Cardiac septum (tissue), 1 donor: ENCODE results near the gene ZRANB1. TPM values are rescaled to one million over a fixed set of nuclear protein-coding genes. Genes with fewer than 3 reads are reported as not detected.

Source experiments
- DNase-seq: peaks from one replicate; pipeline ENCODE4 v3.0.0-alpha.2; 2020; ENCODE audit warnings: low spot score
- intact Hi-C: fragments of 100-400 bp; cut with DNase I; formaldehyde crosslinking; loops from one replicate; pipeline ENCODE4 v1.14.0; 2022
- total RNA-seq: library from RNA; stranded (reverse); fragmentation: NEBNext Ultra II Directional; extraction: Animal tissue kit (Norgen Biotek cat#: 25700); gene quantifications from one replicate; pipeline ENCODE4 v1.2.1, GENCODE V29; 2021
- donor health status: DM: no; HTN: no; CAD: no.

Gene ZRANB1
- total RNA-seq, 1 donor from 2014 or later, result 25.7 TPM

DNA sequence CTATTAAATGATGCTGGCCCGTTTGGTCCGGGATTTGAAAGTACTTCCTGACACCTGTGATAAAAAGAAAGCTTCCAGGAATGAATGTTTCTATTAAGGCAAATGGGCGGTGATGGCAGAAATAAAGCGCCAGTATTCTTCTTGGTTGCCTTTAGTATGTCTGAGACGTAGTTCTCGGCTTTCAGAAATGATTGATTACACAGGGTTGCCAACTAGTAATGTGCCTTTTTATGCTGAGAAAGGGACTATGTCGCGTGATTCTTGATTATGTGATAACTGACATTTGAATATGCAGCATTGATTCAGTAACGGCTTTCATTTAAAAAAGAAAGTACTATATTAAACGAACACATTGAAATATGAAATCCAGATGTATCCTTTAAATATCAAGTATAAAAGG, 13.9 kb downstream of the ZRANB1 start:
- intact Hi-C loops, result no loop called here
- DNase-seq, result no peak

DNA sequence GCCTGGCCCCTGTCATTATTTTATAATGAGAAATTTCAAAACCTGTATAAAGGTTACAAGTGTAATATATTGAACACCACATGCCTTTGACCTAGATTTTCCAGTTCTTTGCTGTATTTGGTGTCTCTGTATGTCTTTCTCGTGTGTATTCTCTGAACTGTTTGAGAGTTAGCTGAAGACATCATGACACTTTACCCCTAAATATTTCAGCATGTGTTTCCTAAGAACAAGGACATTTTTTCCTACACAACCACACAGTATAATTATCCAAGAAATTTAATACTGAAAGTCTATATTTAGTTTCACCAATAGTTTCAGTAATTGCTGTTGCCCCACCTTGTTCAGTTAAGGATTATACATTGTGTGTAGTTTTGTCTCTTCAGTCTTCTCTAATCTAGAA, 14.8 kb downstream of the ZRANB1 start:
- DNase-seq, result no peak
- intact Hi-C loops, result no loop called here

DNA sequence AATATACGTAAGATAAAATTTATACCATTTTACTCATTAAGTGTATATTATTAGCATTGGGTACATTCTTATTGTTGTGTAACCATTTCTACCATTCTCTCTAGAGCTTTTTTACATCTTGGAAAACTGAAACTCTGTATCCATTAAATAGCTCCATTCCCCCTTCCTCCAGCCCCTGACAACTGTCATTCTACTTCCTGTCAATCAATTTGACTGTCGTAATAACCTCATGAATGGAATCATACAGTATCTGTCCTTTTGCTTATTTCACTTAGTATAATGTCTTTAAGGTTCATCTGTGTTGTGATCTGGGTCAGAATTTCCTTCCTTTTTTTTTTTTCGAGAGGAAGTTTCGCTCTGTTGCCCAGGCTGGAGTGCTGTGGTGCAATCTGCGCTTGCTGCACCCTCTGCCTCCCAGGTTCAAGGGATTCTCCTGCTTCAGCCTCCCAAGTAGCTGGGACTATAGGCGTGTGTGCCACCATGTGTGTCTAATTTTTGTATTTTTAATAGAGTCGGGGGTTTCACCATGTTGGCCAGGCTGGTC, 15.6 kb downstream of the ZRANB1 start:
- DNase-seq, result no peak
- intact Hi-C loops, result no loop called here

DNA sequence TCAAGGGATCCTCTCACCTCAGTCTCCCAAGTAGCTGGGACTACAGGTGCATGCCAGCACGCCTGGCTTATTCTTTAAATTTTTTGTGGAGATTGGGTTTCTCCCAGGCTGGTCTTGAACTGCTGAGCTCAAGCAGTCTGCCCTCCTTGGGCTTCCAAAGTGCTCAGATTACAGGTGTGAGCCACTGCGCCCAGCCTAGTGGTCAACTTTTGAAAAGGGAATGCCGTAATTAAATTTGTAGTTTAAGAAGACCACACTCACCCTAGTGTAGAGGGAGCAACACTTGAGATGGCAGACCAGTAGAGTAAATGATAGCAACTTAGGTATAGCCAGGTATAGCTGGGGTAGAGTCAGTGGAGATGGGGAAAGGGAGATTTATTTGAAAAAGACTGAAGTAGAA, 17.6 kb downstream of the ZRANB1 start:
- DNase-seq, result no peak
- intact Hi-C loops, result no loop called here

DNA sequence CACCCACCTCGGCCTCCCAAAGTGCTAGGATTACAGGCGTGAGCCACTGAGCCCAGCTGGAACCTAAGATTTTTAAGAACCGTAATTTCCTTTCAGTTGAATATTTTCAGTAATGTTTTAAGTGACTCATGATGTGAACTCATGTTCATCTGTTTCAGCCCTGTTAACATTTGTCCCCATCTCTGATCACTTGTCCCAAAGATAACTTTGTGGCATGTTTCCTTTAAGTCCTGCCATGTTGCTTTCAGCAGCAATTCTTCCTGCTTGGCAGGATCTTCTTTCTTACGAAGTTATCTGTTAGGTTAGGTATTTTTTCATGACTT, 19.3 kb downstream of the ZRANB1 start:
- no peak for DNase-seq
- intact Hi-C loops, result no loop called here

DNA sequence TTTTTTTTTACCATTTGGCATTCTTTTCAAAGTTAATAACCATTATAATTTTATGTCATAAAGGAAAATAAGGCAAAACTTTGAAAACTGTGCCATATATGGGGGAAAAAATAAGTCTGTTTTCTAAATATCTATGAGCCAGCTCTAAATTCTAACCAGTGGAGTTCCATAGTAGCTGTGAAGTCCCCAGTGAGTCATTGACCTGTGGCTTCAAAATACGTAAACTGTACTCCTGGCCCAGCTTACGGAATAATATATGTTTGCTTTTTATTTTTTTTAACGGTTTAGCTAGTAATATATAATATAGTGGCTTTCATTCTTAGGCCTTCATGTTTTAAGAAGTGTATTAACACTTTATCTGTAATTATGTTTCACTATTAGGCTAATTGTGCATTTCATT, 20.5 kb downstream of the ZRANB1 start:
- intact Hi-C loops, result no loop called here
- no peak for DNase-seq

DNA sequence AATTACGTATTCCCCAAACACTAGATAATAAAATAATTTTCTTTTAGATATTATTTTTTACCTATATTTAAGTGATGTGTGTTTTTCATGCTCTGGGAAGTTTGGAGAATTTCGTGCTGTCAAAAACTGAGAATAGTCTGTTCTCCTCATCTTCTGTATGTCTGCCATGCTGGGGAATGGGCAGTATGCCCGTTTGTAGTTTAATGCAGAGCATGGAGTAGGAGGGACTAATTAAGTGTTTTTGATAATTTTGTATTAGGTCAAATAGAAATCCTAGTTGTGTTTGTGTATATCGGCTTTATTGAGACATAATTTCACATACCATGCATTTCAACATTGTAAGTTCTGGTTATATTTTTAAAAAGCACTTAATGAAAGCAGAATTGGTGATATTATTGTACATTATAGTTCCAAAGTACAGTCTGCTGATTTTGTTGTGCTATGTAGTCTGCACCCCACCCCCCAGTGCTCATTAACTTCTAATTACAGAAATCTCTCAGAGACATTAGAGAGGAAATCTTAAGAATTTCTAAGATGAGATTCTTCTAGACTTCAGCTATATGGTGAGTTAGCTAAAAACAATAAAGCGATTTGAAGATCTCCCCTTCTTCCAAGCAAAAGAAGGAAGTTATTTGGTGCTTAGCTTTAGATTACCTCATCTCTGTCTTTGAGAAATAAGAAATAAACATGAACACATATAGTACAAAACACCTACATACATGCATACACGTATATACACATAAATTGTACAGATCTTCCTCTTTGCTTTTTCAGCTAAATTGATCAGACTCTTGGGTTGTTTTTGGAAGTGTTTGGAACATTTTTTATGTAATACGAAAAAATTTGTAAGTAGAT, 22.2 kb downstream of the ZRANB1 start:
- intact Hi-C loops, result no loop called here
- DNase-seq, result no peak

DNA sequence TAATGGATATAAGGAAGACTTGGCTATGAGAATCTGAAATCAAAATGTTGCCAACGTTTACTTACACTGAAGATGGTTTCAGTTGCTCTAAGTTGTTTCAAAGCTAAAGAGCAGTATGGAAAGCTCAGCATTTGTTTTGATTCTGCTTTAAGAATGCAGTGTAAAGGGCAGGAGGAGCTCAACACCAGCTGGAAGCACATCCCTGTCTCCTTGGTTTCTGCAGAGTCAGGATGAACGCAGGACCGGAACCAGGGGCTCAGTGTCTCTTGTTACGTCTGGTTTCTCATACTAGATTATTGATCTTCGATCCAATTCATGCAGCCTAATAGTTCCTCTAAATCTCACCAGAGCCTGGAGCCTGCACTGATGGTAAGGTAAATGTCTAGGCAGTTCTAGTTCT, 24.1 kb downstream of the ZRANB1 start:
- DNase-seq, result no peak
- intact Hi-C loops, result no loop called here

DNA sequence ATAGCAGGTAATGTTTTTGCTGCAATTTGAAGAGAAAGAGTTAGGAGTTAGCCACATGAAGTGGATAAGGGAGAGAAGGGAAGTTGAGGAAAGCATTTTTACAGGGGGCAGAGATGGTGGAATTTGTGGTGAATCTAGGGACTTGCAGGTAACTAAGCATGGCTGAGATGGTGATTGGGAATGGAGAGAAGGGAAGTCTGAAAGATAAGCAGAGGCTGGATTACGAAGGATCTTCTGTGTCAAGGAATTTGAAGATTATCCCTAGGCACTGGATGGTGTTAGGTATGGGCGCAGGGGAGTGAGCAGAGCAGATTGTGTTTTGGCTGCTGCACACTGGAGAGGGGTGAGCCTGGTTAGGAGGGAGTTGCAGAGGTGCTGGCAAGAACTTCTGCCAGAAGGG, 25.3 kb downstream of the ZRANB1 start:
- intact Hi-C loops, result no loop called here
- no peak for DNase-seq

DNA sequence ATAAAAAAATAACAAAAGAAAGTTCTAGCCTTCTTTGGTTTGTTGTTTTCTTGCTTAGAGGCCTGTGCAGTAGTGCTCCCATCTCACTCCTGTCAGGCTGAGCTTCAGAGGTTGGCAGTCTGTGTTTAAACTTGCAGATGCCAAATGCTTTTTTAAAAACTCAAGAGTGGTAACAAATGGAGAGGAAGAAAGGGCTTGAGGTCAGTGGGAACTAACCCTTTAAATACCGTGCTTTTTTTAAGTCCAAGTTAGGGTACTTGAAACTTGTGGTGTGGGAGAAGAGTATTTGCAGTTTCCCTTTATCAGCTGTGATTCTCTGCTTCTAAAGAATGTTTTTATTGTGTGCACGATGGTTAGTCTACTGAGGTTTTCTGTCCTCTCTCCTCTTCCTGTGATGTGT, 29.4 kb downstream of the ZRANB1 start:
- no peak for DNase-seq
- intact Hi-C loops, result no loop called here

DNA sequence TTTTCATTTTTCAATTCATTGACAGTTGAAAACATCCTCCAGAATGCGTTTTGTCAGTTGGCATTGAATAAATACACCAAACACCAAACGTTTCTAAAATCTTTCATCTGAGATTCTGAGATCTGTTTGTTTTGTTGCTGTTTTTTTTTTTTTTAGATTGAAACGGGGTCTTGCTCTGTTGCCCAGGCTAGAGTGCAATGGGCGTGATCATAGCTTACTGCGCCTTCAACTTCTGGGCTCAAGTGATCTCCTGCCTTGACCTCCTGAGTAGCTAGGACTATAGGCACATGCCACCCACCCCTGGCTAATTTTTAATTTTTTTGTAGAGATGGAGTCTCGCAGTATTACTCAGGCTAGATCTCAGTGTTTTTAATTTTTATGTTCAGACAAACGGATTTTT, 30.7 kb downstream of the ZRANB1 start:
- DNase-seq, result no peak
- intact Hi-C loops, result no loop called here

DNA sequence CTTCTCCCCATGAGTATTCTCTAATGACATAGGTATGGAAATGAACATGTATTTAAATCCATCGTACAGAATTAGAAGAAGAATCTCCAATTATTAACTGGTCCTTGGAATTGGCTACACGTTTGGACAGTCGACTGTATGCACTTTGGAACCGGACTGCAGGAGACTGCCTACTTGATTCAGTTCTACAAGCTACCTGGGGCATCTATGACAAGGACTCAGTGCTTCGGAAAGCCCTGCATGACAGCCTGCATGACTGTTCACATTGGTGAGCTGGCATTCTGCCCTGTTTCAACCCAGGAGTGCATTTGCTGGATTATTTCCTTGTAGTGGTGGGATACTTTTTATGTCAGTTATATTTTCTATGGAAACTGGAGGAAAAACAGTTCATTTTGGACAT, 32.2 kb downstream of the ZRANB1 start:
- no peak for DNase-seq
- intact Hi-C loops, result no loop called here

DNA sequence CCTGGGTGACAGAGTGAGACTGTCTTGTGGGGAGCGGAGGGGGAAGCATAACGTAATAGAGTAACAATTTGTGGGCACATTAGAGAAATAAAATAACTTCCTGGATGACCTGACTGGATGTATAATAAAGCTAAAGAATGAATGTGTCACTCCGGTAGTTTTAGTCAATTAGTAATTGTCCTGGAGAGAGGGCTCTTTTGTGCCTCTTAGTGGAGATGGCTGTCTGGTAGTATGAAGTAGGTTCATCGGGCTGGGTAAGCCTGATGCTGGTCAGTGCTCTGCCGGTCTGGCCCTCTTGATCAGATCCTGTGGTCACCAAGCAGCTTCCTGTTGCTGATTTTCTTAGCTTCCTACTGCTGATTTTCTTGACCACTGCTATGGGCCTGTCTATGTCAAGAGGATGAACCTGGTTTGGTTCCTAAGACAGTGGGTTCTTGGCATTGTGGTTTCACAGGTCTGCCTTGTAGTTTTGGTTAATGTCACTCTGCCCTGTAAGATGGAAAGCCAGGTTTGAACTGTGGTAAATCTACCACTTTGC, 34.1 kb downstream of the ZRANB1 start:
- DNase-seq, result no peak
- intact Hi-C loops, result no loop called here

DNA sequence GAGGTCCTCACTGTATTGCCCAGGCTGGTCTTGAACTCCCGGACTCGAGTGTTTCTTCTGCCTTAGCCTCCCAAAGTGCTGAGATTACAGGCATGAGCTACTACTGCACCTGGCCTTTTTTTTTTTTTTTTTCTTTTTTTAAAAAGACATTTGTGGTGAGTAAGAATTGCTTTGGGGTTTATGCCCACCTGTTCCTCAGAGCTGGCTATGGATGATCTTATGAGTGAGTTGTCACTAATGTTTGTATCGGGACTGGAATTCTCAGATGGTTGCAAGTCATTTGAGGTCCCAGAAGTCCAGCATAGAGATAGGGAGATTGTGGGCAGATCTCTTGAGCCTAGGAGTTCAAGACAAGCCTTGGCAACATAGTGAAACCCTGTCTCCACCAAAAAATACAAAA, 35.2 kb downstream of the ZRANB1 start:
- intact Hi-C loops, result no loop called here
- DNase-seq, result no peak

DNA sequence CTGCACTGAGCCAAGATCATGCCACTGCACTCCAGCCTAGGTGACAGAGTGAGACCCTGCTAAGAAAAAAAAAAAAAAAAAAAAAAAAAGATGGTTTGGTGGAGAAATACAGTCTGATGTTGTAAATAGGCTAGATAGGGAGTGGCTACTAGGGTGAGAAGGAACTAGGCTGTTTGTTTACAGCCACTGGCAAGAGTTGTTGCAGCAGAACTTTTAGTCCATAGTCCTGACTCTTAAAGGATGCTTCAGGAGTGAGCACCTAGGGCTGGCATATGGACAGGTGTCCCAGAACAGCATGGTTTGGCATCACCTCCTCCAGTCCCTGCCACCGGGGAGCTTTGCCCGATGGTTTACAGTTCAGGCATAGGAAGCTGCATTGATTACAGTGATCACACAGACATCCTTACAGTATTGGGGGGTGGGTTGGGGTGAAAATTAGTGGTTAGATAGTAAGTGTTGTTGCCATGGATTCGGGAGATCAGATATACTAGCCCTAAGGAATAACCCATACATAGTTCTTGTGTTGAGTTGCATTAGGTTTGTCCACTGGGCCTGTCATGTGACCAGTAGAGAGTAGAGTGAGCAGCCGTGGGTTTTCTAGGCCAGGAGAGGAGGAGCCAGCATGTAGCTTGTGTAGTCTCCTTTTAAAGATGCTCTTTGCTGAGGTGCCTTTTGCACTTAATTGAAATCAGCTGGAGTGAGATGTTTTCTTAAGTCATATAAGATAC, 35.9 kb downstream of the ZRANB1 start:
- DNase-seq, result no peak
- intact Hi-C loops, result no loop called here

DNA sequence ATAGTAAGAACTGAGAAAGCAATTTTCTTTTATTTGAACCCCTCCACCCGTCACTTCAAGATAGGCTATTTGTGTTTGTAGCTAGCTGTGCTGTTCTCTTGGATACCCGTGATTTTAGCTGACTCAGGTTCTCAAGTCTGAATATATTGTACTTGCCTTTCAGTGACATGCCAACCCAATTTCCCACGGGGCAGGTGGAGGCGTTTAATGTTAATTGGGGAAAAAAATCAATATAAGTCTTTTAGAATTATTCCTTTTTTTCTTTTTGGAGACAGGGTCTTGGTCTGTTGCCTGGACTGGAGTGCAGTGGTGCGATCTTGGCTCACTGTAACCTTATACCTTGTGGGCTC, 36.4 kb downstream of the ZRANB1 start:
- intact Hi-C loops, result no loop called here

DNA sequence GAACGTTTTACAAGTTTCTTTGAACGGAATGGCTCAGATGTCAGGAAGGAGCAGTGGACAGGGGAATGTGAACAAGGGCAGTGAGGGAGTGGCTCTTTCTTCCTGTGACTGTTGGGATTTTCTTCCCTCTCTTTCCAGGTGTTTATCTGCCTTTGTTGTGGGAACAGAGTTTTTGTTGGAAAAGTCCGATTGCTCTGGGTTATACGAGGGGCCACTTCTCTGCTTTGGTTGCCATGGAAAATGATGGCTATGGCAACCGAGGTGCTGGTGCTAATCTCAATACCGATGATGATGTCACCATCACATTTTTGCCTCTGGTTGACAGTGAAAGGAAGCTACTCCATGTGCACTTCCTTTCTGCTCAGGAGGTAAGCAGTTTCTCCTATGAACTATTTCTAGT, 41.4 kb downstream of the ZRANB1 start:
- intact Hi-C loops, result loop anchor here (10.0 kb wide), 1 partner anchor 189 kb away; the partner anchor contains the start of gene EEF1AKMT2
- no peak for DNase-seq

More for the DNA sequence above, 36.4 kb downstream of the ZRANB1 start:
- DNase-seq, result no peak

DNA sequence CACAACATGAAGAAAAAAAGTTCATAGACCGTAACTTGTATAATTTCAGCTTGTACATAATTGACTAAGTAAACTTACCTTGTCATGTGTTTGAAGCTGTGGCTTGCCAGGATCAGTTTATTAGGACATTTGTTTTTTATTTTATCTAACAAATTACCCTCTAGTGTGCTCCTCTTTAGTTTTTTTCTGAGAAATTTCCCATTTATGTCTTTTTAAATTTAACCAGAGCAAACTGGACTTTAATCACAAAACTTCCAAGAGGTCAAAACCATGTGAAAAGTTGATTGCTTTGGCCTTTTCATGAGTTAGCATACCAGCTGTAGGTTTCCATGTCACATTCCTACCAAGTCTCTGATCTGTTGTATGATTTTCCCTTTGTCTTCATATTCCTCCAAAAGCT, 42.5 kb downstream of the ZRANB1 start:
- intact Hi-C loops, result loop anchor here (10.0 kb wide), 1 partner anchor 190 kb away; the partner anchor contains the start of gene EEF1AKMT2
- DNase-seq, result no peak

DNA sequence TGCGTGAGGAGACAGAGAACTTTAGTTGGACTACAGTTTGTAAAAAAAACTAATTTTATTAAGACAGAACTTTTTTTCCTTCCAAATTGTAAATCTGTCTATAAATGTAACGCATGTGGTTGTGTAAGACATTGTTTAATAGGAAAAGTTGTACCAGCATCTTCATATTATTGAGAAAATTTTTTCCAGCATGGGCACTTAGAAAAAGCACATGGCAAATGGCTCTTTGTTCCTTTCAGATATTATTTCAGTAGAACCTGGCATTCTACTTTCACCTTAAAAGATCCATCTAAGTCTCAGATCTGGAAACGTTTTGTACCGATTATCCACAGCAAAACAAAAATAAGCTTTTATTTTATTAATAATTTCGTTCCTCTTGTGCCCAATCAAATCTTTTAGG, 43.2 kb downstream of the ZRANB1 start:
- intact Hi-C loops, result loop anchor here (10.0 kb wide), 1 partner anchor 190 kb away; the partner anchor contains the start of gene EEF1AKMT2
- no peak for DNase-seq

DNA sequence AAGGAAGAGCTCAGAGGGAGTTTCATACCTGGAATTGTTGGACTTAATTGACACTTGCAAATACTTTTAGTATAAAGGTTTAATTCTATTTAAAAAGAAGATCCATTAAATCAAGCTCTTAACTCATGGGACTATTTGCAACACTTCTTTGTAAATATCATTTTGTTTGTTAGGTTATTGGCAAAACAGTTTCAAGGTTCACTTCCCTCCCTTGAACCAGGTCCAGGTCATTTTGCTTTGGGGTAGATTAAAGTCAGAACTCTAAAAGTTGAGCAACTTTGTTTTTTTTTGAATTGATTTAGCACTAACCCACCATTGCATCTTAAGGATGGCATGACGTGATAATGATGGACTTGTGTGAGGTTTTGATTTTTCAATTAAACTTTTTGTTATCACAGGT, 45.9 kb downstream of the ZRANB1 start:
- intact Hi-C loops, result loop anchor here (10.0 kb wide), 1 partner anchor 193 kb away; the partner anchor contains the start of gene EEF1AKMT2
- no peak for DNase-seq
